Transverse colon (tissue), 4 donors: ENCODE results near the gene REX1BD. TPM values are rescaled to one million over a fixed set of nuclear protein-coding genes. Genes with fewer than 3 reads are reported as not detected.

Experiments
- DNase-seq: peaks from one replicate; pipeline ENCODE4 v3.0.0-alpha.2; 2019
- H3K27ac ChIP-seq, 4 donors: fragments of 200-600 bp; sonication (generic); 2 replicates each; pipeline ENCODE4 v1.5.1; 2016 to 2018; ENCODE audit warnings: inconsistent platforms in 4 of 4
- H3K27me3 ChIP-seq: fragments of 200-600 bp; sonication (generic); 2 replicates; pipeline ENCODE4 v1.5.1; 2017; ENCODE audit warnings: inconsistent platforms
- H3K36me3 ChIP-seq, 4 donors: fragments of 200-600 bp; sonication (generic); 2 replicates each; pipeline ENCODE4 v1.5.1; 2017 to 2019; ENCODE audit warnings: inconsistent platforms in 4 of 4
- H3K4me1 ChIP-seq, 4 donors: fragments of 200-600 bp; sonication (generic); 2 replicates each; pipeline ENCODE4 v1.5.1; 2017 to 2020; ENCODE audit warnings: inconsistent platforms in 4 of 4
- H3K4me3 ChIP-seq, 4 donors: fragments of 200-600 bp; sonication (generic); 1 replicate in 1 of 4; 2 replicates in 3 of 4; pipeline versions ENCODE4 v1.5.1 to v1.6.1; 2017 to 2019; ENCODE audit warnings: inconsistent platforms in 4 of 4
- H3K9me3 ChIP-seq, 2 donors: fragments of 200-600 bp; sonication (generic); 2 replicates each; pipeline ENCODE4 v1.5.1; 2017 to 2019; ENCODE audit warnings: inconsistent platforms in 2 of 2
- CTCF ChIP-seq, 5 experiments: fragments of 200-600 bp in 3 of 5; fragments of 450-650 bp in 2 of 5; sonication (generic) in 3 of 5; IDR thresholded peaks; 1 replicate in 2 of 5; 2 replicates in 3 of 5; pipeline ENCODE4 v1.5.1; 2016 to 2017; ENCODE audit warnings: antibody characterized with exemption in 5 of 5, inconsistent platforms in 3 of 5, mild to moderate bottlenecking in 2 of 5, moderate library complexity in 1 of 5
- EP300 ChIP-seq: sonication (generic); formaldehyde crosslinking; IDR thresholded peaks from one replicate; pipeline ENCODE4 v1.6.1; 2017; ENCODE audit warnings: antibody characterized with exemption, low read depth
- POLR2A ChIP-seq: fragments of 450-650 bp; IDR thresholded peaks from one replicate; pipeline ENCODE4 v1.6.1; 2016; ENCODE audit warnings: antibody characterized with exemption, mild to moderate bottlenecking, moderate library complexity
- POLR2AphosphoS5 ChIP-seq, 3 donors: sonication (generic); formaldehyde crosslinking; IDR thresholded peaks; one replicate each; pipeline ENCODE4 v1.6.1; 2016; ENCODE audit warnings: antibody characterized with exemption in 3 of 3
- WGBS, 2 donors: methylation state at CpG; one replicate each; pipeline ENCODE4 v1.1.5; 2018; ENCODE audit warnings: low coverage in 1 of 2; 5-methylcytosine and 5-hydroxymethylcytosine counted together
- in situ Hi-C, 4 donors: fragments of 200-750 bp; cut with MboI; loops; one replicate each; pipeline versions ENCODE4 v1.15.0 to v1.15.1; 2017; ENCODE audit warnings: low sequenced_read_pairs in 3 of 4, low pct_ligation_motif_present in 1 of 4, low pct_unique_long_range_greater_than_20kb in 1 of 4
- intact Hi-C: fragments of 100-400 bp; cut with DNase I; formaldehyde crosslinking; loops from one replicate; pipeline ENCODE4 v1.15.1; 2023; ENCODE audit warnings: low total_unique reads
- total RNA-seq, 4 donors: library from RNA; depleted of rRNA; stranded (reverse); fragments of >200 nt; gene quantifications; one replicate each; pipeline ENCODE4 v1.1.0, GENCODE V29; 2016

Gene REX1BD
- total RNA-seq, 4 donors from 2014 or later = 75.1 to 171 (median 121) TPM

- H3K27me3 ChIP-seq = peaks cover 72% of the 10 kb centered on the region
- no peak overlapping the region for H3K27ac ChIP-seq
- 89 to 100% methylated on average over 2 to 3 of the region's 3 CpGs for WGBS, 2 donors
- no peaks in the 10 kb centered on the region for H3K36me3 ChIP-seq
- no peak overlapping the region for H3K4me3 ChIP-seq
- peaks cover 6 to 24% (median 21%) of the 10 kb centered on the region in 4 donors for H3K4me1 ChIP-seq
- in situ Hi-C loops (loop anchor here in 1 of 4 donors (25.0 kb wide), 1 partner anchor 196 kb away; no protein-coding TSS in a partner anchor), intact Hi-C loops (no loop called here)
- no peaks in the 10 kb centered on the region for H3K9me3 ChIP-seq
- DNase-seq = no peak
- TF ChIP-seq POLR2A (no peak), CTCF (IDR thresholded peaks at IDR 0.05) (no peak), EP300 (no peak), POLR2AphosphoS5 (IDR thresholded peaks at IDR 0.05) (no peak)
Observed at GRCh38 chr19:18616023-18616422, 27.4 kb downstream of the REX1BD start.

GRCh38 chr19:18617562-18617961 is 29.0 kb downstream of the REX1BD start:
- intact Hi-C loops = no loop called here
- TF ChIP-seq POLR2A (no peak), POLR2AphosphoS5 (IDR thresholded peaks at IDR 0.05) (no peak), EP300 (no peak), CTCF (IDR thresholded peaks at IDR 0.05) (no peak)
- DNase-seq = no peak
- H3K9me3 ChIP-seq = no peaks in the 10 kb centered on the region
- no peak overlapping the region for H3K27ac ChIP-seq
- H3K4me3 ChIP-seq = no peak overlapping the region
- no peaks in the 10 kb centered on the region for H3K36me3 ChIP-seq
- H3K4me1 ChIP-seq = peaks cover 0 to 9% (median 6%) of the 10 kb centered on the region in 4 donors
- peaks cover 56% of the 10 kb centered on the region for H3K27me3 ChIP-seq
- in situ Hi-C loops = loop anchor here in 1 of 4 donors (25.0 kb wide), 1 partner anchor 195 kb away; no protein-coding TSS in a partner anchor

- peaks cover 49% of the 10 kb centered on the region for H3K27me3 ChIP-seq
- WGBS, 2 donors = 76 to 89% methylated on average over 2 to 12 of the region's 13 CpGs
Observed at GRCh38 chr19:18618236-18618635, 29.6 kb downstream of the REX1BD start.

GRCh38 chr19:18620311-18620710 is 31.7 kb downstream of the REX1BD start:
- Histone ChIP-seq H3K4me3 (no peak overlapping the region), H3K27ac (no peak overlapping the region), H3K27me3 (peaks cover 29% of the 10 kb centered on the region), H3K36me3 (no peaks in the 10 kb centered on the region), H3K4me1 (no peaks in the 10 kb centered on the region), H3K9me3 (no peaks in the 10 kb centered on the region)
- no peak for DNase-seq
- WGBS, 2 donors = 90% methylated on average over 10 of the region's 10 CpGs; no CpG with 5 or more reads in 1 of the 2 donors
- intact Hi-C loops (no loop called here), in situ Hi-C loops (loop anchor here in 1 of 4 donors (25.0 kb wide), 1 partner anchor 192 kb away; no protein-coding TSS in a partner anchor)
- TF ChIP-seq CTCF (IDR thresholded peaks at IDR 0.05) = no peak
- no peak for TF ChIP-seq EP300
- no peak for TF ChIP-seq POLR2A
- no peak for TF ChIP-seq POLR2AphosphoS5 (IDR thresholded peaks at IDR 0.05)

More at GRCh38 chr19:18618236-18618635, 29.6 kb downstream of the REX1BD start:
- no peaks in the 10 kb centered on the region for H3K36me3 ChIP-seq
- intact Hi-C loops (no loop called here), in situ Hi-C loops (loop anchor here in 1 of 4 donors (25.0 kb wide), 1 partner anchor 194 kb away; no protein-coding TSS in a partner anchor)
- DNase-seq = no peak
- H3K27ac ChIP-seq = no peak overlapping the region
- TF ChIP-seq POLR2AphosphoS5 (IDR thresholded peaks at IDR 0.05) (no peak), CTCF (IDR thresholded peaks at IDR 0.05) (no peak), POLR2A (no peak), EP300 (no peak)
- H3K9me3 ChIP-seq = no peaks in the 10 kb centered on the region
- peaks cover 0 to 3% (median under 1%) of the 10 kb centered on the region in 4 donors for H3K4me1 ChIP-seq
- H3K4me3 ChIP-seq = no peak overlapping the region
